Effector CD4-positive, alpha-beta T cell (primary cell): ENCODE results near the gene TMEM60.

Experiments used
- DNase-seq: peaks from one replicate; pipeline ENCODE4 v3.0.0-alpha.2; 2020

Gene TMEM60

GRCh38 chr7:77770316-77770715, 27.9 kb downstream of the TMEM60 start:
- no peak for DNase-seq

- DNase-seq = no peak
These were observed 31.2 kb downstream of the TMEM60 start for GRCh38 chr7:77766801-77767605.

- no peak for DNase-seq
These were observed 32.1 kb downstream of the TMEM60 start for GRCh38 chr7:77765906-77766800.

GRCh38 chr7:77765481-77765880, 32.8 kb downstream of the TMEM60 start:
- DNase-seq = no peak

GRCh38 chr7:77760809-77761453, 37.3 kb downstream of the TMEM60 start:
- no peak for DNase-seq

- DNase-seq = peak; percentile 70
These were observed 38.8 kb downstream of the TMEM60 start for GRCh38 chr7:77759294-77759889.

- DNase-seq = no peak
These were observed 40.6 kb downstream of the TMEM60 start for GRCh38 chr7:77757589-77757988.

GRCh38 chr7:77753173-77753572, 45.1 kb downstream of the TMEM60 start:
- DNase-seq = no peak

GRCh38 chr7:77752016-77752415, 46.2 kb downstream of the TMEM60 start:
- DNase-seq = no peak

GRCh38 chr7:77747718-77748117, 50.5 kb downstream of the TMEM60 start:
- DNase-seq = no peak

- DNase-seq = no peak
These were observed 51.1 kb downstream of the TMEM60 start for GRCh38 chr7:77747178-77747577.

- no peak for DNase-seq
These were observed 51.4 kb downstream of the TMEM60 start for GRCh38 chr7:77746824-77747165.

GRCh38 chr7:77746164-77746823, 51.9 kb downstream of the TMEM60 start:
- no peak for DNase-seq

GRCh38 chr7:77745746-77746145, 52.5 kb downstream of the TMEM60 start:
- DNase-seq = no peak
